HCT116 (cell line): ENCODE measurements around the gene CTNND2. TPM values are rescaled to one million over a fixed set of nuclear protein-coding genes. Genes with fewer than 3 reads are reported as not detected.

Source experiments
- ATAC-seq: fragments of 200-7000 bp; cut with Tn5 transposase; 2 replicates; pipeline ENCODE4 v1.9.1; 2020; ENCODE audit warnings: mild to moderate bottlenecking, moderate library complexity
- BruUV-seq: library from RNA; stranded (reverse); fragments of 400-500 nt; replicated peaks from 2 replicates; lab custom pipeline; 2021; lab: Mats Ljungman, UMichigan
- CTCF ChIA-PET: fragments of 300-600 bp; sonication (Branson Sonifier 250); formaldehyde crosslinking; loops from one replicate; lab custom pipeline; 2021; ENCODE audit warnings: antibody characterized with exemption; lab: Charles Lee
- POLR2A ChIA-PET: fragments of 300-600, 350-600 bp; sonication (Branson Sonifier 250); formaldehyde crosslinking; loops from one replicate; lab custom pipeline; 2021; ENCODE audit warnings: antibody characterized with exemption; lab: Charles Lee
- RAD21 ChIA-PET, 2 experiments: fragments of 300-600 bp; sonication (Branson Sonifier 250); formaldehyde crosslinking; loops; one replicate each; lab custom pipeline; 2023; ENCODE audit warnings: low total read pairs in 2 of 2; ENCODE audit not compliant: uncharacterized antibody in 2 of 2, unreplicated experiment in 2 of 2, low non-redundant PET in 1 of 2; lab: Charles Lee
- DNase-seq: peaks from one replicate; pipeline ENCODE4 v3.0.0-alpha.2; 2010; ENCODE audit warnings: low read depth, low spot score
- H2AFZ ChIP-seq: fragments of 200-600 bp; shearing (Covaris generic), sonication (generic); 2 replicates; pipeline ENCODE4 v1.6.1; 2017; ENCODE audit warnings: low read depth, mixed run types, mixed read lengths, antibody characterized with exemption, low read length; ENCODE audit not compliant: poor library complexity, severe bottlenecking
- H3K27ac ChIP-seq: 2 replicates; pipeline ENCODE4 v1.5.1; 2012; ENCODE audit warnings: low read depth, low read length
- H3K27me3 ChIP-seq: fragments of 200-600 bp; sonication (generic); 2 replicates; pipeline ENCODE4 v1.6.1; 2016; ENCODE audit warnings: mixed run types, low read length, mixed read lengths; ENCODE audit not compliant: insufficient read depth
- H3K36me3 ChIP-seq, 2 experiments: fragments of 200-500 bp in 1 of 2; fragments of 200-600 bp in 1 of 2; sonication (Bioruptor generic) in 1 of 2; sonication (generic) in 1 of 2; 2 replicates each; pipeline versions ENCODE4 v1.5.1 to v1.6.1; 2014 to 2016; ENCODE audit warnings: low read length in 2 of 2, inconsistent platforms in 1 of 2, mixed read lengths in 1 of 2, mixed run types in 1 of 2; ENCODE audit not compliant: insufficient read depth in 2 of 2, control insufficient read depth in 1 of 2
- H3K4me1 ChIP-seq, 2 experiments: fragments of 200-600 bp in 1 of 2; sonication (generic) in 1 of 2; 2 replicates each; pipeline versions ENCODE4 v1.5.1 to v1.6.1; 2012 to 2017; ENCODE audit warnings: low read length in 2 of 2, inconsistent platforms in 1 of 2, mild to moderate bottlenecking in 1 of 2, mixed read lengths in 1 of 2, mixed run types in 1 of 2, moderate library complexity in 1 of 2; ENCODE audit not compliant: insufficient read depth in 2 of 2, control insufficient read depth in 1 of 2
- H3K4me2 ChIP-seq: fragments of 200-600 bp; sonication (generic); 2 replicates; pipeline ENCODE4 v1.6.1; 2017; ENCODE audit warnings: mixed run types, low read length, mixed read lengths
- H3K4me3 ChIP-seq, 2 experiments: fragments of 200-600 bp in 1 of 2; sonication (generic) in 1 of 2; replicated peaks in 1 of 2; 2 replicates each; pipeline ENCODE4 v1.5.1; 2011 to 2016; ENCODE audit warnings: low read length in 2 of 2, control low read depth in 1 of 2, low read depth in 1 of 2, mild to moderate bottlenecking in 1 of 2, mixed read lengths in 1 of 2, mixed run types in 1 of 2
- H3K79me2 ChIP-seq: fragments of 200-600 bp; sonication (generic); 2 replicates; pipeline ENCODE4 v1.6.1; 2017; ENCODE audit warnings: mild to moderate bottlenecking, mixed run types, low read length, moderate library complexity, mixed read lengths; ENCODE audit not compliant: insufficient read depth
- H3K9ac ChIP-seq: fragments of 200-600 bp; sonication (generic); 2 replicates; pipeline ENCODE4 v1.6.1; 2016; ENCODE audit warnings: low read length, mixed read lengths
- H3K9me2 ChIP-seq: fragments of 200-600 bp; sonication (generic), shearing (Covaris generic); 2 replicates; pipeline ENCODE4 v1.6.1; 2017; ENCODE audit warnings: mixed run types, mild to moderate bottlenecking, moderate library complexity; ENCODE audit not compliant: insufficient read depth
- H3K9me3 ChIP-seq, 2 experiments: fragments of 200-500 bp in 1 of 2; fragments of 200-600 bp in 1 of 2; sonication (Bioruptor generic) in 1 of 2; sonication (generic) in 1 of 2; 2 replicates each; pipeline ENCODE4 v1.6.1; 2014 to 2017; ENCODE audit warnings: low read length in 2 of 2, mixed read lengths in 2 of 2, inconsistent platforms in 1 of 2, low read depth in 1 of 2, mild to moderate bottlenecking in 1 of 2, mixed run types in 1 of 2, moderate library complexity in 1 of 2; ENCODE audit not compliant: control insufficient read depth in 1 of 2, insufficient read depth in 1 of 2
- H4K20me1 ChIP-seq: fragments of 200-600 bp; sonication (generic), shearing (Covaris generic); 2 replicates; pipeline ENCODE4 v1.6.1; 2017; ENCODE audit warnings: mixed run types, mild to moderate bottlenecking, moderate library complexity; ENCODE audit not compliant: insufficient read depth
- ATF3 ChIP-seq: IDR thresholded peaks from 2 replicates; pipeline ENCODE4 v1.6.1; 2012
- CBX3 ChIP-seq: IDR thresholded peaks from 2 replicates; pipeline ENCODE4 v1.6.1; 2012; ENCODE audit warnings: low read depth
- CEBPB ChIP-seq: IDR thresholded peaks from 2 replicates; pipeline ENCODE4 v1.6.1; 2012; ENCODE audit warnings: low read depth
- CTCF ChIP-seq, 3 experiments: fragments of 200-600 bp in 1 of 3; sonication (generic) in 1 of 3; IDR thresholded peaks in 2 of 3; conservative IDR thresholded peaks in 1 of 3; 2 replicates each; pipeline ENCODE4 v1.5.1; 2012 to 2017; ENCODE audit warnings: low read depth in 2 of 3, low read length in 2 of 3, antibody characterized with exemption in 1 of 3, borderline replicate concordance in 1 of 3, control low read depth in 1 of 3, mild to moderate bottlenecking in 1 of 3, mixed read lengths in 1 of 3, mixed run types in 1 of 3, moderate library complexity in 1 of 3; ENCODE audit not compliant: insufficient read depth in 1 of 3
- ELF1 ChIP-seq: IDR thresholded peaks from 2 replicates; pipeline ENCODE4 v1.6.1; 2012; ENCODE audit warnings: low read depth, borderline replicate concordance
- EZH2 ChIP-seq: fragments of 200-600 bp; sonication (generic); IDR thresholded peaks from 2 replicates; pipeline ENCODE4 v1.6.1; 2017; ENCODE audit warnings: antibody characterized with exemption, mixed run types
- JUND ChIP-seq: IDR thresholded peaks from 2 replicates; pipeline ENCODE4 v1.6.1; 2012
- MAX ChIP-seq: IDR thresholded peaks from 2 replicates; pipeline ENCODE4 v1.6.1; 2012
- POLR2A ChIP-seq: IDR thresholded peaks from 2 replicates; pipeline ENCODE4 v1.7.0; 2011; ENCODE audit warnings: borderline replicate concordance; ENCODE audit not compliant: insufficient read depth, insufficient read length; ENCODE audit errors: extremely low read depth
- POLR2AphosphoS5 ChIP-seq: IDR thresholded peaks from 2 replicates; pipeline ENCODE4 v1.6.1; 2011; ENCODE audit warnings: mild to moderate bottlenecking, low read depth, low read length, moderate library complexity
- REST ChIP-seq: IDR thresholded peaks from 2 replicates; pipeline ENCODE4 v1.6.1; 2012; ENCODE audit warnings: low read depth
- SRF ChIP-seq: IDR thresholded peaks from 2 replicates; pipeline ENCODE4 v1.6.1; 2012; ENCODE audit warnings: low read depth
- TCF7L2 ChIP-seq: IDR thresholded peaks from 2 replicates; pipeline ENCODE4 v1.7.0; 2011; ENCODE audit warnings: borderline replicate concordance, inconsistent platforms; ENCODE audit not compliant: insufficient read depth, insufficient read length; ENCODE audit errors: extremely low read depth
- ZFX ChIP-seq: fragments of 450-650 bp; IDR thresholded peaks from 2 replicates; pipeline ENCODE4 v1.6.1; 2017
- ZNF274 ChIP-seq: fragments of 200-500 bp; sonication (Bioruptor generic); IDR thresholded peaks from 2 replicates; pipeline ENCODE4 v1.6.1; 2014; ENCODE audit warnings: mild to moderate bottlenecking, low read depth, low read length, inconsistent platforms
- intact Hi-C: fragments of 100-400 bp; cut with micrococcal nuclease; formaldehyde crosslinking; loops from 2 replicates; pipeline ENCODE4 v1.10.0; 2022
- total RNA-seq: library from RNA; stranded (reverse); gene quantifications from one replicate; pipeline ENCODE4 v1.2.1, GENCODE V29; 2021; ENCODE audit not compliant: unreplicated experiment

The CTNND2 gene
- total RNA-seq, 1 experiment from 2014 or later: not detected

- Histone ChIP-seq H3K9me3 (no peaks in the 10 kb centered on the region), H4K20me1 (no peaks in the 10 kb centered on the region), H3K9me2 (no peaks in the 10 kb centered on the region), H2AFZ (no peak overlapping the region), H3K9ac (no peak overlapping the region), H3K79me2 (no peaks in the 10 kb centered on the region), H3K4me2 (no peak overlapping the region), H3K27me3 (no peaks in the 10 kb centered on the region), H3K27ac (no peak overlapping the region), H3K4me1 (no peaks in the 10 kb centered on the region), H3K36me3 (no peaks in the 10 kb centered on the region), H3K4me3 (no peak overlapping the region)
- TF ChIP-seq EZH2 (no peak), ZFX (no peak), CBX3 (no peak), MAX (no peak), POLR2A (no peak), JUND (no peak), SRF (no peak), CTCF (IDR thresholded peaks at IDR 0.05 in 2 of 3, conservative IDR thresholded peaks at IDR 0.05 in 1 of 3; ENCODE audit: borderline replicate concordance in 1 of 3, insufficient read depth in 1 of 3, low read depth in 2 of 3, low read length in 2 of 3) (no peak), POLR2AphosphoS5 (no peak), ATF3 (no peak)
- POLR2A ChIA-PET: no interaction called here
- intact Hi-C loops: no loop called here
- DNase-seq: no peak
- RAD21 ChIA-PET: no interaction called here
- no peak for ATAC-seq
- BruUV-seq: no TSS peak
- CTCF ChIA-PET: no interaction called here
Measured at GRCh38 chr5:11171236-11171635, 733.0 kb downstream of the CTNND2 start.

- no peak for ATAC-seq
- ChIA-PET RAD21 (no interaction called here), POLR2A (no interaction called here), CTCF (no interaction called here)
- no peak for DNase-seq
- no peaks in the 10 kb centered on the region for H4K20me1 ChIP-seq
- H3K4me3 ChIP-seq: no peak overlapping the region
- no peak overlapping the region for H3K9ac ChIP-seq
- no peaks in the 10 kb centered on the region for H3K36me3 ChIP-seq
- no peaks in the 10 kb centered on the region; the same call in 1 of the 2 replicates for H3K27me3 ChIP-seq
- H2AFZ ChIP-seq: no peak overlapping the region
- no peaks in the 10 kb centered on the region for H3K9me3 ChIP-seq
- no peak overlapping the region for H3K4me2 ChIP-seq
- no peak overlapping the region for H3K27ac ChIP-seq
- H3K4me1 ChIP-seq: no peaks in the 10 kb centered on the region
- H3K79me2 ChIP-seq: no peaks in the 10 kb centered on the region
- no peaks in the 10 kb centered on the region for H3K9me2 ChIP-seq
- no TSS peak for BruUV-seq
- intact Hi-C loops: no loop called here
- TF ChIP-seq POLR2A (no peak), CEBPB (no peak), MAX (no peak), TCF7L2 (no peak), POLR2AphosphoS5 (no peak), CBX3 (no peak), EZH2 (no peak), ZNF274 (no peak), ELF1 (no peak), ATF3 (no peak), REST (no peak)
Measured at GRCh38 chr5:11166923-11167322, 737.3 kb downstream of the CTNND2 start.
